OCI-LY7 (cell line): ENCODE results near the gene SOX13. TPM values are rescaled to one million over a fixed set of nuclear protein-coding genes. Genes with fewer than 3 reads are reported as not detected.

ENCODE experiments used
- BruUV-seq: library from RNA; stranded (reverse); fragments of 400-500 nt; replicated peaks from 2 replicates; lab custom pipeline; 2021; lab: Mats Ljungman, UMichigan
- CTCF ChIA-PET: fragments of 300-600 bp; sonication (Branson Sonifier 250); formaldehyde crosslinking; loops from one replicate; lab custom pipeline; 2022; ENCODE audit warnings: antibody characterized with exemption; ENCODE audit not compliant: unreplicated experiment; lab: Charles Lee
- POLR2A ChIA-PET: fragments of 300-600 bp; sonication (Branson Sonifier 250); formaldehyde crosslinking; loops from one replicate; lab custom pipeline; 2022; ENCODE audit warnings: antibody characterized with exemption; lab: Charles Lee
- DNase-seq: peaks from one replicate; pipeline ENCODE4 v3.0.0-alpha.2; 2015; ENCODE audit warnings: low spot score
- H2AFZ ChIP-seq: fragments of 200-600 bp; sonication (generic), shearing (Covaris generic); 2 replicates; pipeline ENCODE4 v1.6.1; 2014; ENCODE audit warnings: mild to moderate bottlenecking, antibody characterized with exemption, low read length, moderate library complexity
- H3K27ac ChIP-seq: fragments of 200-600 bp; sonication (generic); 2 replicates; pipeline ENCODE4 v1.5.1; 2014; ENCODE audit warnings: mixed run types, low read depth, mild to moderate bottlenecking, moderate library complexity, low read length, inconsistent platforms; ENCODE audit not compliant: poor library complexity, severe bottlenecking
- H3K36me3 ChIP-seq: fragments of 200-600 bp; sonication (generic); 2 replicates; pipeline ENCODE4 v1.6.1; 2014; ENCODE audit warnings: mild to moderate bottlenecking, antibody characterized with exemption, low read length, moderate library complexity, mixed read lengths; ENCODE audit not compliant: insufficient read depth
- H3K4me1 ChIP-seq: fragments of 200-600 bp; sonication (generic); 2 replicates; pipeline ENCODE4 v1.5.1; 2014; ENCODE audit warnings: mild to moderate bottlenecking, low read length; ENCODE audit not compliant: insufficient read depth, poor library complexity, severe bottlenecking
- H3K4me2 ChIP-seq: fragments of 200-600 bp; sonication (generic); 2 replicates; pipeline ENCODE4 v1.6.1; 2014; ENCODE audit warnings: mild to moderate bottlenecking, low read length
- H3K4me3 ChIP-seq: fragments of 200-600 bp; sonication (generic); 2 replicates; pipeline ENCODE4 v1.5.1; 2014; ENCODE audit warnings: mild to moderate bottlenecking, low read depth, low read length; ENCODE audit not compliant: poor library complexity, severe bottlenecking
- H3K79me2 ChIP-seq: fragments of 200-600 bp; sonication (generic); 2 replicates; pipeline ENCODE4 v1.6.1; 2016; ENCODE audit warnings: low read depth, mild to moderate bottlenecking, low read length, moderate library complexity, mixed read lengths; ENCODE audit not compliant: insufficient read depth
- H3K9me2 ChIP-seq: fragments of 200-600 bp; sonication (generic); 2 replicates; pipeline ENCODE4 v1.6.1; 2016; ENCODE audit warnings: mild to moderate bottlenecking, low read length, mixed read lengths; ENCODE audit not compliant: insufficient read depth
- H3K9me3 ChIP-seq: fragments of 200-600 bp; sonication (generic); 2 replicates; pipeline ENCODE4 v1.6.1; 2014; ENCODE audit warnings: mild to moderate bottlenecking, mixed run types, low read length, mixed read lengths
- H4K20me1 ChIP-seq: fragments of 200-600 bp; sonication (generic); 2 replicates; pipeline ENCODE4 v1.6.1; 2014; ENCODE audit warnings: mild to moderate bottlenecking, antibody characterized with exemption, low read length, moderate library complexity, mixed read lengths; ENCODE audit not compliant: insufficient read depth
- EZH2phosphoT487 ChIP-seq: fragments of 200-600 bp; sonication (generic); IDR thresholded peaks from 2 replicates; pipeline ENCODE4 v1.6.1; 2018; ENCODE audit warnings: low read depth, borderline replicate concordance, mild to moderate bottlenecking, mixed run types, antibody characterized with exemption, low read length, moderate library complexity, mixed read lengths
- intact Hi-C: fragments of 100-400 bp; cut with micrococcal nuclease; formaldehyde crosslinking; loops from one replicate; pipeline ENCODE4 v1.10.0; 2022; ENCODE audit not compliant: unreplicated experiment
- total RNA-seq, 2 experiments: library from RNA; depleted of rRNA in 1 of 2; stranded (reverse); fragments of >200 nt in 1 of 2; shearing (Covaris generic) in 1 of 2; gene quantifications; 2 replicates each; pipeline ENCODE4 v1.2.3, GENCODE V29; 2014 to 2022
- TF ChIP-seq, protein P1 (sequence below): fragments of 200-600 bp; sonication (generic); conservative IDR thresholded peaks from 2 replicates; pipeline ENCODE4 v1.5.1; 2014; ENCODE audit warnings: mild to moderate bottlenecking, antibody characterized with exemption, low read length, moderate library complexity, mixed read lengths

Gene SOX13
- total RNA-seq, 2 experiments from 2014 or later = 0.27 TPM; not detected in 1

DNA sequence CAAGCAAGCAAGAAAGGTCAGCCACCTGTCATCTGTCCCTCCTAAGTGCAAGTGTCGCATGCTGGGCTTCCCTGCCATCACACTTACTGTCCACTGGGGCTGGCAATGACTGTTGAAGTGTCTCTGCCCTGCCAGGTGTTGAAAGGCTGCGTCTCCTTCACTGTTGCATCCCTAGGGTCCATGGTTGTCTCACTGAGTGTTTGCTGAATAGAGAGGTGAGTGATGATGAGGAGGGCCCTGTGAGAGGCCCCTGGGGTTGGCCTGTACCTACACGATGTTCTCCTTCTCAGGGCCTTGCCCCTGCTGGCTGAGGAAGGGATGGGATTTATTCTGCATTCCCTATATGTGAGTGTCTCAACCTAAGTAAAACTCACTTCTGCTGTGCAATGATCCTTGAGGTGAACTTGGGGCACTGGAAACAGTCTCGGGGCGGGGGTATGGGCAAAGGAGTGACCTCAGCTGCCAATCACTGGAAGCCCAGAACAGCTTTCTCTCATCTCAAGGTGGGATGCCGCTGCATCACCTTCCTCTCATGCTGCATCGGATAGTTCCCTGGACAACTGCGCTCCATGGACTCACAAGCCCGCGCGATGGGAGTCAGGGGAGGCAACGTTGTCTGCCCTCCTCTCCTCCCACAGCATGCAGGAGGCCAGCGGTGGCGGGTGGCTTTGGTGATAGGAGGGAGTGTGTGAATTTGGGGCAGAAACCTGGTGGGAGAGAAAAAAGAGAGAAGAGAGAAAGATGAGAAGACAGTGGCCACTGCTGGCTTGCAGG, 35.8 kb upstream of the SOX13 start:
- BruUV-seq = no TSS peak
- intact Hi-C loops = no loop called here
- H3K4me3 ChIP-seq = no peak overlapping the region
- no peak overlapping the region for H3K4me2 ChIP-seq
- ChIA-PET CTCF (no interaction called here), POLR2A (no interaction called here)
- no peak for DNase-seq
- no peak for TF ChIP-seq EZH2phosphoT487
- TF ChIP-seq, protein P1, sequence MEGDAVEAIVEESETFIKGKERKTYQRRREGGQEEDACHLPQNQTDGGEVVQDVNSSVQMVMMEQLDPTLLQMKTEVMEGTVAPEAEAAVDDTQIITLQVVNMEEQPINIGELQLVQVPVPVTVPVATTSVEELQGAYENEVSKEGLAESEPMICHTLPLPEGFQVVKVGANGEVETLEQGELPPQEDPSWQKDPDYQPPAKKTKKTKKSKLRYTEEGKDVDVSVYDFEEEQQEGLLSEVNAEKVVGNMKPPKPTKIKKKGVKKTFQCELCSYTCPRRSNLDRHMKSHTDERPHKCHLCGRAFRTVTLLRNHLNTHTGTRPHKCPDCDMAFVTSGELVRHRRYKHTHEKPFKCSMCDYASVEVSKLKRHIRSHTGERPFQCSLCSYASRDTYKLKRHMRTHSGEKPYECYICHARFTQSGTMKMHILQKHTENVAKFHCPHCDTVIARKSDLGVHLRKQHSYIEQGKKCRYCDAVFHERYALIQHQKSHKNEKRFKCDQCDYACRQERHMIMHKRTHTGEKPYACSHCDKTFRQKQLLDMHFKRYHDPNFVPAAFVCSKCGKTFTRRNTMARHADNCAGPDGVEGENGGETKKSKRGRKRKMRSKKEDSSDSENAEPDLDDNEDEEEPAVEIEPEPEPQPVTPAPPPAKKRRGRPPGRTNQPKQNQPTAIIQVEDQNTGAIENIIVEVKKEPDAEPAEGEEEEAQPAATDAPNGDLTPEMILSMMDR = no peak
- no peaks in the 10 kb centered on the region for H3K4me1 ChIP-seq
- H3K9me2 ChIP-seq = no peaks in the 10 kb centered on the region
- H4K20me1 ChIP-seq = no peaks in the 10 kb centered on the region
- no peak overlapping the region for H3K27ac ChIP-seq
- H3K79me2 ChIP-seq = no peaks in the 10 kb centered on the region
- H3K36me3 ChIP-seq = no peaks in the 10 kb centered on the region
- H3K9me3 ChIP-seq = no peaks in the 10 kb centered on the region
- H2AFZ ChIP-seq = no peak overlapping the region

DNA sequence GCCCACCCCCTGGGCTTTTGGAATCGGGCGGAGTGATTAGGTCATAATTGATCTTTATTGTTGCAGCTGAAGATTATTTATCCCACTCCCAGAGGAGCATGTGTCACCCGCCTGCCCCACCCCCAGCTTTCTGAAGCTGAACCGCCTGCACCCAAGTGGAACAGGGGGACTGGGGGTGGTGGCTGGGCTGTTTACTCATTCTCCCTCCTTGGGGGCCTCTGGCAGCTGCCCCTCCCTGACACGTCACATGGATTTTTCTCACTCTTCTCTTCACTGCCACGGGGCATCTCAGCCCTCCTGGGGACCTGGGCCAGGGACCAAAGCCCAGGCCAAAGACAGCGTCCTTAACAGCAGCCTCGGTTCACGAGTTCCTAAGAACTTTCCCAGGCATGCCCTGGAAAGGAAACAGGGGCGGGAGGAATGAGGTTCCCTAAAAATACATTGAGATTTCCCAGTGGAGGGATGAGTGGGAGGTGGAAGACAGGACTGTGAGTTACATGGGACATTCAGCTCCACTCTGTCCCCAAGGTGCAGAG, 31.6 kb upstream of the SOX13 start:
- no peak for TF ChIP-seq EZH2phosphoT487
- TF ChIP-seq, protein P1 = no peak
- intact Hi-C loops = no loop called here
- no peak overlapping the region for H2AFZ ChIP-seq
- DNase-seq = no peak
- H3K9me2 ChIP-seq = no peaks in the 10 kb centered on the region
- no peak overlapping the region for H3K27ac ChIP-seq
- H3K9me3 ChIP-seq = no peaks in the 10 kb centered on the region
- H3K36me3 ChIP-seq = no peaks in the 10 kb centered on the region
- ChIA-PET POLR2A (interaction anchor here (1.5 kb wide), 1 partner anchor 8 kb away, joined by 4 read pairs; no protein-coding TSS in a partner anchor), CTCF (no interaction called here)
- no peak overlapping the region for H3K4me3 ChIP-seq
- no peaks in the 10 kb centered on the region for H3K4me1 ChIP-seq
- H3K4me2 ChIP-seq = no peak overlapping the region
- no peaks in the 10 kb centered on the region for H4K20me1 ChIP-seq
- BruUV-seq = no TSS peak
- no peaks in the 10 kb centered on the region for H3K79me2 ChIP-seq
